OCI-LY7 (cell line): Measurements from ENCODE around the gene TLE3.

Source experiments
- EZH2phosphoT487 ChIP-seq: fragments of 200-600 bp; sonication (generic); IDR thresholded peaks from 2 replicates; pipeline ENCODE4 v1.6.1; 2018; ENCODE audit warnings: low read depth, borderline replicate concordance, mild to moderate bottlenecking, mixed run types, antibody characterized with exemption, low read length, moderate library complexity, mixed read lengths
- TF ChIP-seq, protein P1 (sequence below): fragments of 200-600 bp; sonication (generic); conservative IDR thresholded peaks from 2 replicates; pipeline ENCODE4 v1.5.1; 2014; ENCODE audit warnings: mild to moderate bottlenecking, antibody characterized with exemption, low read length, moderate library complexity, mixed read lengths

DNA sequence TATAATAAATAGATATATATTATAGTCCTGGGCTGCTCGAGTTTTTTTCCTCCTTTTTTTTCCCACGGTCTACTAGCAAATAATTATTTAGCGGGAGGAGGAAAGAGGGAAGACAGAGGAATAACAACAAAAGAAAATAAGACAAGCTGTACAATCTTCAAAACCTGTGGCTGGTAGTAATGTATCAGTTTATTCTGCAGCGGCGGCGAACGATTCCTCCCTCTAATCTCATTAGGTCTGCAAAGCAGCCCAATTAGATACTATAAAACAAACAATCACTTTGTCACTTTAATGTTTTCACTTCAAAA is 390 bp upstream of the TLE3 start:
- TF ChIP-seq, protein P1, sequence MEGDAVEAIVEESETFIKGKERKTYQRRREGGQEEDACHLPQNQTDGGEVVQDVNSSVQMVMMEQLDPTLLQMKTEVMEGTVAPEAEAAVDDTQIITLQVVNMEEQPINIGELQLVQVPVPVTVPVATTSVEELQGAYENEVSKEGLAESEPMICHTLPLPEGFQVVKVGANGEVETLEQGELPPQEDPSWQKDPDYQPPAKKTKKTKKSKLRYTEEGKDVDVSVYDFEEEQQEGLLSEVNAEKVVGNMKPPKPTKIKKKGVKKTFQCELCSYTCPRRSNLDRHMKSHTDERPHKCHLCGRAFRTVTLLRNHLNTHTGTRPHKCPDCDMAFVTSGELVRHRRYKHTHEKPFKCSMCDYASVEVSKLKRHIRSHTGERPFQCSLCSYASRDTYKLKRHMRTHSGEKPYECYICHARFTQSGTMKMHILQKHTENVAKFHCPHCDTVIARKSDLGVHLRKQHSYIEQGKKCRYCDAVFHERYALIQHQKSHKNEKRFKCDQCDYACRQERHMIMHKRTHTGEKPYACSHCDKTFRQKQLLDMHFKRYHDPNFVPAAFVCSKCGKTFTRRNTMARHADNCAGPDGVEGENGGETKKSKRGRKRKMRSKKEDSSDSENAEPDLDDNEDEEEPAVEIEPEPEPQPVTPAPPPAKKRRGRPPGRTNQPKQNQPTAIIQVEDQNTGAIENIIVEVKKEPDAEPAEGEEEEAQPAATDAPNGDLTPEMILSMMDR = peak; percentile 9; the same call in 1 of the 2 replicates
- TF ChIP-seq EZH2phosphoT487 = no peak
